Esophagus squamous epithelium (tissue), 5 donors: ENCODE data around the gene FLNA. TPM values are rescaled to one million over a fixed set of nuclear protein-coding genes. Genes with fewer than 3 reads are reported as not detected.
A peak's percentile ranks its signal among the peaks of the same experiment; 100 is the strongest.

Experiments used
- DNase-seq: peaks from one replicate; lab custom pipeline; 2025; lab: John Stamatoyannopoulos, UW
- H3K27ac ChIP-seq, 4 donors: fragments of 200-600 bp; sonication (generic); one replicate each; pipeline ENCODE4 v1.5.1; 2016 to 2019; ENCODE audit warnings: mild to moderate bottlenecking in 1 of 4
- H3K27me3 ChIP-seq, 4 donors: fragments of 200-600 bp; sonication (generic); 1 replicate in 3 of 4; 2 replicates in 1 of 4; pipeline versions ENCODE4 v1.5.1 to v1.6.0; 2017 to 2021; ENCODE audit warnings: antibody characterized with exemption in 1 of 4
- H3K36me3 ChIP-seq, 3 donors: fragments of 200-600 bp; sonication (generic); one replicate each; pipeline ENCODE4 v1.5.1; 2016 to 2019
- H3K4me1 ChIP-seq, 3 donors: fragments of 200-600 bp; sonication (generic); one replicate each; pipeline ENCODE4 v1.5.1; 2017 to 2019
- H3K4me3 ChIP-seq, 4 donors: fragments of 200-600 bp; sonication (generic); 1 replicate in 3 of 4; 2 replicates in 1 of 4; pipeline ENCODE4 v1.5.1; 2016 to 2019; ENCODE audit warnings: mild to moderate bottlenecking in 2 of 4, moderate library complexity in 1 of 4
- H3K9me3 ChIP-seq, 3 donors: fragments of 200-600 bp; sonication (generic); one replicate each; pipeline ENCODE4 v1.5.1; 2016 to 2019
- CTCF ChIP-seq, 6 experiments: fragments of 450-650 bp in 4 of 6; fragments of 200-600 bp in 2 of 6; sonication (generic) in 2 of 6; IDR thresholded peaks; one replicate each; pipeline ENCODE4 v1.5.1; 2016 to 2019; ENCODE audit warnings: antibody characterized with exemption in 6 of 6, mild to moderate bottlenecking in 4 of 6, moderate library complexity in 4 of 6
- POLR2A ChIP-seq, 4 donors: fragments of 450-650 bp; IDR thresholded peaks; one replicate each; pipeline ENCODE4 v1.6.1; 2017; ENCODE audit warnings: antibody characterized with exemption in 4 of 4, mild to moderate bottlenecking in 4 of 4, moderate library complexity in 3 of 4
- WGBS, 2 donors: methylation state at CpG; one replicate each; pipeline ENCODE4 v1.1.5; 2018; 5-methylcytosine and 5-hydroxymethylcytosine counted together
- intact Hi-C: fragments of 100-400 bp; cut with DNase I; formaldehyde crosslinking; loops from one replicate; pipeline ENCODE4 v1.15.0; 2022
- total RNA-seq, 4 donors: library from RNA; depleted of rRNA; stranded (reverse); fragments of >200 nt; gene quantifications; one replicate each; pipeline ENCODE4 v1.1.0, GENCODE V29; 2016
- donor health status: DM: yes; HTN: yes; CAD: no.

The FLNA gene
- total RNA-seq, 4 donors from 2014 or later, result 290 to 1,242 (median 582) TPM

GRCh38 chrX:154384284-154384892 is 10.0 kb upstream of the FLNA start:
- no peaks in the 10 kb centered on the region for H3K27me3 ChIP-seq
- H3K4me3 ChIP-seq, result no peak overlapping the region
- intact Hi-C loops, result no loop called here
- H3K27ac ChIP-seq, result no peak overlapping the region
- H3K9me3 ChIP-seq, result no peaks in the 10 kb centered on the region
- no peak for DNase-seq
- H3K4me1 ChIP-seq, result peaks cover 10 to 22% (median 10%) of the 10 kb centered on the region in 3 donors
- 64% methylated on average over 5 of the region's 8 CpGs; no CpG with 5 or more reads in 1 of the 2 donors for WGBS, 2 donors
- peak in 2 of 6 experiments; percentile 3 to 20 for TF ChIP-seq CTCF (IDR thresholded peaks at IDR 0.05)
- TF ChIP-seq POLR2A (IDR thresholded peaks at IDR 0.05), result no peak
- H3K36me3 ChIP-seq, result peaks cover 0 to 17% (median 0%) of the 10 kb centered on the region in 3 donors

- H3K27me3 ChIP-seq, result no peaks in the 10 kb centered on the region
- no peak overlapping the region for H3K4me3 ChIP-seq
- TF ChIP-seq CTCF (IDR thresholded peaks at IDR 0.05) (no peak), POLR2A (IDR thresholded peaks at IDR 0.05) (no peak)
- WGBS, 2 donors, result 57 to 87% methylated on average over 3 to 7 of the region's 14 CpGs
- H3K27ac ChIP-seq, result no peak overlapping the region
- intact Hi-C loops, result no loop called here
- peaks cover 0 to 17% (median 0%) of the 10 kb centered on the region in 3 donors for H3K36me3 ChIP-seq
- H3K9me3 ChIP-seq, result no peaks in the 10 kb centered on the region
- no peak for DNase-seq
- H3K4me1 ChIP-seq, result peaks cover 10 to 22% (median 10%) of the 10 kb centered on the region in 3 donors
Observed at GRCh38 chrX:154383359-154384283, 9.2 kb upstream of the FLNA start.

GRCh38 chrX:154382483-154383069 is 8.1 kb upstream of the FLNA start:
- intact Hi-C loops, result no loop called here
- H3K27me3 ChIP-seq, result no peaks in the 10 kb centered on the region
- H3K9me3 ChIP-seq, result no peaks in the 10 kb centered on the region
- H3K27ac ChIP-seq, result no peak overlapping the region
- TF ChIP-seq CTCF (IDR thresholded peaks at IDR 0.05), result no peak
- no peak for TF ChIP-seq POLR2A (IDR thresholded peaks at IDR 0.05)
- WGBS, 2 donors, result 73% methylated on average over 11 of the region's 11 CpGs; no CpG with 5 or more reads in 1 of the 2 donors
- no peak overlapping the region for H3K4me3 ChIP-seq
- no peak for DNase-seq
- H3K36me3 ChIP-seq, result peaks cover 0 to 17% (median 0%) of the 10 kb centered on the region in 3 donors
- peaks cover 10 to 30% (median 10%) of the 10 kb centered on the region in 3 donors for H3K4me1 ChIP-seq

- no peak for TF ChIP-seq CTCF (IDR thresholded peaks at IDR 0.05)
- TF ChIP-seq POLR2A (IDR thresholded peaks at IDR 0.05), result no peak
Observed at GRCh38 chrX:154381271-154381670, 6.8 kb upstream of the FLNA start.

More at GRCh38 chrX:154381271-154381670, 6.8 kb upstream of the FLNA start:
- H3K27ac ChIP-seq, result peak overlapping the region in 1 of 4 donors; percentile 99
- intact Hi-C loops, result no loop called here
- DNase-seq, result no peak
- H3K36me3 ChIP-seq, result peaks cover 0 to 17% (median 0%) of the 10 kb centered on the region in 3 donors
- 61% methylated on average over 3 of the region's 6 CpGs; no CpG with 5 or more reads in 1 of the 2 donors for WGBS, 2 donors
- H3K4me1 ChIP-seq, result peaks cover 10 to 37% (median 10%) of the 10 kb centered on the region in 3 donors
- H3K9me3 ChIP-seq, result no peaks in the 10 kb centered on the region
- H3K4me3 ChIP-seq, result no peak overlapping the region
- no peaks in the 10 kb centered on the region for H3K27me3 ChIP-seq
